ENCODE measurements around the gene PSD2. TPM values are rescaled to one million over a fixed set of nuclear protein-coding genes. Genes with fewer than 3 reads are reported as not detected.

Gene PSD2
- total RNA-seq, 1 experiment from 2014 or later = 0.22 TPM

GRCh38 chr5:139817362-139817761 is 21.8 kb downstream of the PSD2 start:
- Histone ChIP-seq H2AFZ (ENCODE audit: low read length) (no peak overlapping the region), H2BK20ac (ENCODE audit: low read depth, low read length, poor library complexity, severe bottlenecking) (no peak overlapping the region), H4K5ac (ENCODE audit: insufficient read length, low read depth, low read length) (no peak overlapping the region), H3K18ac (ENCODE audit: insufficient read length, low read depth, low read length) (no peak overlapping the region), H2BK12ac (ENCODE audit: insufficient read length, low read depth, low read length) (no peak overlapping the region), H4K20me1 (ENCODE audit: control insufficient read depth, insufficient read depth, insufficient read length) (no peaks in the 10 kb centered on the region), H3K23me2 (ENCODE audit: insufficient read length, low read depth, low read length, poor library complexity, severe bottlenecking) (no peaks in the 10 kb centered on the region), H3K23ac (ENCODE audit: insufficient read length, low read depth, low read length) (no peak overlapping the region), H3K56ac (ENCODE audit: insufficient read length, low read depth, low read length) (no peak overlapping the region), H2AK5ac (ENCODE audit: insufficient read length, low read length) (no peak overlapping the region), H3K27me3 (ENCODE audit: insufficient read depth, low read length) (no peaks in the 10 kb centered on the region), H3K27ac (ENCODE audit: insufficient read length, low read depth, low read length) (no peak overlapping the region), H3K4me1 (ENCODE audit: insufficient read depth, low read length) (no peaks in the 10 kb centered on the region), H2BK120ac (ENCODE audit: low read depth, low read length, poor library complexity, severe bottlenecking) (no peak overlapping the region), H3K4me2 (ENCODE audit: insufficient read depth, insufficient read length, low read length) (no peak overlapping the region), H3K14ac (ENCODE audit: insufficient read depth, low read length) (no peak overlapping the region; the same call in 1 of the 2 replicates), H2BK5ac (ENCODE audit: insufficient read length, low read length) (no peak overlapping the region), H3K79me2 (ENCODE audit: insufficient read depth, low read length) (no peaks in the 10 kb centered on the region), H3K4ac (ENCODE audit: low read depth, low read length) (no peak overlapping the region), H3K9me3 (ENCODE audit: control insufficient read depth, low read depth, low read length) (no peaks in the 10 kb centered on the region), H3K79me1 (ENCODE audit: insufficient read depth, low read depth, low read length, poor library complexity, severe bottlenecking) (no peaks in the 10 kb centered on the region), H3T11ph (ENCODE audit: low read length) (no peak overlapping the region), H2BK15ac (ENCODE audit: low read depth, low read length) (no peak overlapping the region), H4K91ac (ENCODE audit: insufficient read length, low read depth, low read length) (no peak overlapping the region), H3K9ac (ENCODE audit: extremely low read depth, insufficient read length, low read length) (no peak overlapping the region), H4K8ac (replicated peaks; ENCODE audit: insufficient read length, low read depth, low read length) (no peak overlapping the region)
- Mint-ChIP-seq H3K9me3 (peaks cover 4 to 6% of the 10 kb centered on the region in 2 experiments; a peak in 4 of 5 replicates), H3K4me1 (peaks cover 9 to 11% of the 10 kb centered on the region in 2 experiments), H3K36me3 (ENCODE audit: insufficient read depth in 1 of 3, low read depth in 3 of 3) (peaks cover 0 to 2% (median 0%) of the 10 kb centered on the region in 3 experiments; a peak in 2 of 7 replicates), H3K4me3 (no peak overlapping the region), H3K27ac (no peak overlapping the region), H3K27me3 (ENCODE audit: low read depth) (peaks cover 36% of the 10 kb centered on the region)
- no peak for DNase-seq
- no CpG with 5 or more reads among the region's 8 CpGs for WGBS (ENCODE audit: extremely low coverage, insufficient read length, low lambda C conversion rate)
- TF ChIP-seq CTCF (conservative IDR thresholded peaks at IDR 0.05) = no peak

Data from H9 (cell line).